ENCODE results near the gene PSMA2. TPM values are rescaled to one million over a fixed set of nuclear protein-coding genes. Genes with fewer than 3 reads are reported as not detected.

Gene PSMA2
- total RNA-seq, 1 experiment from 2014 or later: 152 TPM

DNA sequence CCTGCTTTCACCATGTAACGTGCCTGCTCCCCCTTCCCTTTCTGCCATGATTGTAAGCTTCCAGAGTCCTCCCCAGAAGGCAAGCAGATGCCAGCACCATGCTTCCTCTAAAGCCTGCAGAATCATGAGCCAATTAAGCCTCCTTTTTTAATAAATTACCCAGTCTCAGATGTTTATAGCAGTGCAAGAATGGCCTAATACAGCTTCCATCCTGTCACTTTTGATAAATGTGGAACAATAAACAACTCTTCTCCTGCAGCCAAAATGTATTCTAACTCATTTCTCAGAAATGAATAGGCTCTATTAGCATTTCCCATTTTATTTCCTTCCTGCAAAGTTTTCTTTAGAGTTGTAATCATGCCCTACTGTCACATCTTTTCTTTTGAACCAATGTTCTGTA, 63.5 kb downstream of the PSMA2 start:
- Histone ChIP-seq H3K9me2 (ENCODE audit: insufficient read depth) (no peaks in the 10 kb centered on the region), H3K27ac (ENCODE audit: low read depth, low read length) (no peak overlapping the region), H3K9me3 (ENCODE audit: control insufficient read depth in 1 of 2, insufficient read depth in 1 of 2, low read depth in 1 of 2, low read length in 2 of 2) (no peaks in the 10 kb centered on the region), H4K20me1 (ENCODE audit: insufficient read depth) (no peaks in the 10 kb centered on the region), H3K79me2 (ENCODE audit: insufficient read depth, low read length) (no peaks in the 10 kb centered on the region), H3K4me2 (ENCODE audit: low read length) (no peak overlapping the region), H2AFZ (ENCODE audit: low read depth, low read length, poor library complexity, severe bottlenecking) (no peak overlapping the region), H3K9ac (ENCODE audit: low read length) (no peak overlapping the region), H3K27me3 (ENCODE audit: insufficient read depth, low read length) (peaks cover 3% of the 10 kb centered on the region; the same call in 1 of the 2 replicates), H3K36me3 (ENCODE audit: control insufficient read depth in 1 of 2, insufficient read depth in 2 of 2, low read length in 2 of 2) (no peaks in the 10 kb centered on the region), H3K4me3 (replicated peaks in 1 of 2; ENCODE audit: low read depth in 1 of 2, low read length in 2 of 2) (no peak overlapping the region), H3K4me1 (ENCODE audit: control insufficient read depth in 1 of 2, insufficient read depth in 2 of 2, low read length in 2 of 2) (peaks cover 9 to 10% of the 10 kb centered on the region in 2 experiments)
- ATAC-seq: no peak
- no TSS peak for BruUV-seq (replicated peaks)
- ChIA-PET POLR2A (no interaction called here), RAD21 (ENCODE audit: low non-redundant PET in 1 of 2, low total read pairs in 2 of 2, uncharacterized antibody in 2 of 2, unreplicated experiment in 2 of 2) (no interaction called here), CTCF (no interaction called here)
- no peak for TF ChIP-seq POLR2AphosphoS5 (IDR thresholded peaks at IDR 0.05; ENCODE audit: low read depth, low read length)
- TF ChIP-seq EZH2phosphoT487 (IDR thresholded peaks at IDR 0.05; ENCODE audit: borderline replicate concordance): no peak
- no peak for TF ChIP-seq EGR1 (IDR thresholded peaks at IDR 0.05; ENCODE audit: low read depth)
- TF ChIP-seq, protein P1, sequence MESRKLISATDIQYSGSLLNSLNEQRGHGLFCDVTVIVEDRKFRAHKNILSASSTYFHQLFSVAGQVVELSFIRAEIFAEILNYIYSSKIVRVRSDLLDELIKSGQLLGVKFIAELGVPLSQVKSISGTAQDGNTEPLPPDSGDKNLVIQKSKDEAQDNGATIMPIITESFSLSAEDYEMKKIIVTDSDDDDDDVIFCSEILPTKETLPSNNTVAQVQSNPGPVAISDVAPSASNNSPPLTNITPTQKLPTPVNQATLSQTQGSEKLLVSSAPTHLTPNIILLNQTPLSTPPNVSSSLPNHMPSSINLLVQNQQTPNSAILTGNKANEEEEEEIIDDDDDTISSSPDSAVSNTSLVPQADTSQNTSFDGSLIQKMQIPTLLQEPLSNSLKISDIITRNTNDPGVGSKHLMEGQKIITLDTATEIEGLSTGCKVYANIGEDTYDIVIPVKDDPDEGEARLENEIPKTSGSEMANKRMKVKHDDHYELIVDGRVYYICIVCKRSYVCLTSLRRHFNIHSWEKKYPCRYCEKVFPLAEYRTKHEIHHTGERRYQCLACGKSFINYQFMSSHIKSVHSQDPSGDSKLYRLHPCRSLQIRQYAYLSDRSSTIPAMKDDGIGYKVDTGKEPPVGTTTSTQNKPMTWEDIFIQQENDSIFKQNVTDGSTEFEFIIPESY (IDR thresholded peaks at IDR 0.05; ENCODE audit: extremely low read depth, insufficient replicate concordance, low read length): no peak
- TF ChIP-seq POLR2A (IDR thresholded peaks at IDR 0.05; ENCODE audit: borderline replicate concordance, extremely low read depth, insufficient read depth, insufficient read length): no peak
- TF ChIP-seq SIN3A (IDR thresholded peaks at IDR 0.05; ENCODE audit: low read depth): no peak
- TF ChIP-seq ZFX (IDR thresholded peaks at IDR 0.05): no peak
- TF ChIP-seq ELF1 (IDR thresholded peaks at IDR 0.05; ENCODE audit: borderline replicate concordance, low read depth): no peak
- no peak for TF ChIP-seq ZNF274 (IDR thresholded peaks at IDR 0.05; ENCODE audit: low read depth, low read length)
- no peak for TF ChIP-seq SRF (IDR thresholded peaks at IDR 0.05; ENCODE audit: low read depth)
- no peak for TF ChIP-seq CEBPB (IDR thresholded peaks at IDR 0.05; ENCODE audit: low read depth)
- no peak for TF ChIP-seq TCF7L2 (IDR thresholded peaks at IDR 0.05; ENCODE audit: borderline replicate concordance, extremely low read depth, insufficient read depth, insufficient read length)
- TF ChIP-seq YY1 (IDR thresholded peaks at IDR 0.05; ENCODE audit: extremely low read depth, insufficient replicate concordance, low read depth, low read length): no peak
- TF ChIP-seq EZH2 (IDR thresholded peaks at IDR 0.05): no peak
- TF ChIP-seq FOSL1 (IDR thresholded peaks at IDR 0.05; ENCODE audit: low read depth): no peak
- intact Hi-C loops (cut with micrococcal nuclease): no loop called here
- no peak for DNase-seq (ENCODE audit: low read depth, low spot score)

Other genes with a start within 250 kb of the PSMA2 start
- 5.3 TPM for gene C7orf25, start 20.1 kb downstream of the PSMA2 start, total RNA-seq (2021; ENCODE audit: unreplicated experiment)
- 47.5 TPM for gene MRPL32, start 202 bp upstream of the PSMA2 start, total RNA-seq (2021; ENCODE audit: unreplicated experiment)
- 5.6 TPM for gene HECW1, start 180.5 kb upstream of the PSMA2 start, total RNA-seq (2021; ENCODE audit: unreplicated experiment)